Activated CD4-positive, alpha-beta T cell treated with anti-CD3 and anti-CD28 coated beads for 24 hours (primary cell): ENCODE results near the gene TACC2.

ENCODE experiments used
- DNase-seq, 2 donors: peaks; one replicate each; pipeline ENCODE4 v3.0.0-alpha.2; 2020; ENCODE audit warnings: low read depth in 2 of 2

Gene TACC2

GRCh38 chr10:122121059-122121458 is 132.1 kb downstream of the TACC2 start:
- no peak for DNase-seq

GRCh38 chr10:122122493-122122892 is 133.5 kb downstream of the TACC2 start:
- DNase-seq = no peak

DNA sequence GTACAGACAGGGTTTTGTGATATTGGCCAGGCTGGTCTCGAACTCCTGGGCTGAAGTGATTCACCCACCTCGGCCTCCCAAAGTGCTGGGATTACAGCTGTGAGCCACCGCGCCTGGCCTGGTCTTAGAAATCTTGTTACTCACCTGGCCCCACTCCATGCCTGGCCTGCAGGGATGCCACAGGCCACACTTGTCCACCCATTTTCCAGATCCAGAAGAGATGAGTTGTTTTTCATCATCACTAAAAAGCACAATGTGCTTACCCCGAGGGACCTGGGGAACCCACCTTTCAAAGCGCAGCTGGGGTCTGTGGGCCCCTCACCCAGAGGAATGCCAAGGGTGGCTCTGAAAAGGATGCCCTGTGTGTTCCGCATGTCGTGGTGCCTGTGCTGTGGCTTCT is 134.2 kb downstream of the TACC2 start:
- DNase-seq = no peak

GRCh38 chr10:122124342-122124741 is 135.4 kb downstream of the TACC2 start:
- DNase-seq = no peak

DNA sequence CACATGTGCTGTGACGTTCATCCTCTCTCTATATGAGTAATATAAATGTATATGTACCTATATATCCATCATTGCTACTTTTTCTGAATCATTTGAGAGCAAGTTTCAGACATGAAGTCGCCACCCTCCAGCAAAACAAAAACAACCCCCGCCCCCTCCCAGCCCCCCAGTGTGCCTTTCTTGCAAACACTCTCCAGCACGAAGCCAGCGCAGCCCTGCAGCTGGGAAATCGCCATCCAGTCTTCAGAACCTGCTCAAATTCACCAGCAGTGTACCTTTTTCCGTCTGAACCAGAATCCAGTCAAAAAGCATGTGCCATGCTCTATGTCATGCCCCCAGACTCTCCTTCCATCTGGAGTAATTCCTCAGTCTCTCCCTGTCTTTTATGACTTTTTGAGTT is 135.8 kb downstream of the TACC2 start:
- no peak for DNase-seq

DNA sequence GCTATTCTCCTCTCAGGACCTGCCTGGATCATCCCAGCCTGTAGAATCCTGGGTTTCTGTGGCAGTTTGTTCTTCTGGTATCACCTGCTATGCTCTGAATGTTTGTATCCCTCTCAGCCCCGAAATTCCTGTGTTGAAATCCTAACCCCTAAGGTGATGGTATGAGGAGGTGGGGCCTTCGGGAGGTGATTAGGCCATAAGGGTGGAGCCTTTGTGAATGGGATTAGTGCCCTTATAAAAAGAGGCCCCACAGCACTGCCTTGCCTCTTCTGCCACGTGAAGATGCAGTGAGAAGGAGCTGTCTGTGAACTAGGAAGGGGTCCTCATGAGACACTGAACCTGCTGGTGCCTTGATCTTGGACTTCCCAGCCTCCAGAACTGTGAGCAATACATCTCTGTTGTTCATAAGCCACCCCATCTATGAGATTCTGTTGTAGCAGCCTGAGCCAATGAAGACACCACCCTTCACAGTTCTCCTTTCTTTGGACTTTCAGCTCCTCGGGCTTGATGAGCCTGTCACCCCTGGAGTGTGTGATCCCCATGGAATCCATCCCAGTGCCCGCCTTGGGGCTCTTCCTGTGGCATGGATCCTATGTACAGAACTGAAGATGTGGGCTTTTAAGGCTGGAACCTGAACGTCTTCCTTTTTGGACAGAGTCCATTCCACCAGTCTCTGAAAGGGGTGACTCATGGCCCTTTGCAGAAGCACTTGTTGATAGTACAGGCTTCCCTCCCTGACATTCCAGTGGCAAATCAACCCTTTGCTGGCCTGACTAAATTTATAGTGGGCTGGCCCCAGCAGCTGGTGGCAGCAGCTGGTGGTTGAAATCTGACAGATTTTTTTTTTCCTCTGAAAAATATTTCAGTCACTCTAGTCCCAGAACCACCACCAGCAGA is 138.0 kb downstream of the TACC2 start:
- no peak for DNase-seq

- DNase-seq = no peak
These were observed 139.0 kb downstream of the TACC2 start for GRCh38 chr10:122127943-122128342.

DNA sequence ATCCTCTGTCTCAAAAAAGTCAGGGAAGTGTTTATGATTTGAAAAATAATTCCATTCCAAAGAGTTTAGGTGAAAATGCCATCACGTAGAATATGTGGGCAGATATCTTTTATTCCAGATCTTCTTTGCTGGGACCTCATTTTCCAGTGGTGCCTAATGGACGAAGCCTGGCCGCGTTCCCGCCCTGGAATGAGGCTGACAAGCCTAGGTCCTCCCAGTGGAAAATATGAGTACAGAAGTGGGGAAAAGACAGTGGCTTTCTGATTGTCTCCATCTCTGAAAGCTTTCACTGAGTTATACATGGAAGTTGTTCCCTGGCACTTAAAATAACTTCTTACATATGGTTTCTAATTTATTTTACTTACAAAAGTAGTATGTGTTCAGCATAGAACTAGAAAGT is 139.4 kb downstream of the TACC2 start:
- no peak for DNase-seq

GRCh38 chr10:122130474-122131110 is 141.6 kb downstream of the TACC2 start:
- DNase-seq = no peak

- DNase-seq = no peak
These were observed 143.4 kb downstream of the TACC2 start for GRCh38 chr10:122132331-122132755.

GRCh38 chr10:122132882-122133565 is 144.1 kb downstream of the TACC2 start:
- no peak for DNase-seq

- no peak for DNase-seq
These were observed 146.5 kb downstream of the TACC2 start for GRCh38 chr10:122135251-122136025.

DNA sequence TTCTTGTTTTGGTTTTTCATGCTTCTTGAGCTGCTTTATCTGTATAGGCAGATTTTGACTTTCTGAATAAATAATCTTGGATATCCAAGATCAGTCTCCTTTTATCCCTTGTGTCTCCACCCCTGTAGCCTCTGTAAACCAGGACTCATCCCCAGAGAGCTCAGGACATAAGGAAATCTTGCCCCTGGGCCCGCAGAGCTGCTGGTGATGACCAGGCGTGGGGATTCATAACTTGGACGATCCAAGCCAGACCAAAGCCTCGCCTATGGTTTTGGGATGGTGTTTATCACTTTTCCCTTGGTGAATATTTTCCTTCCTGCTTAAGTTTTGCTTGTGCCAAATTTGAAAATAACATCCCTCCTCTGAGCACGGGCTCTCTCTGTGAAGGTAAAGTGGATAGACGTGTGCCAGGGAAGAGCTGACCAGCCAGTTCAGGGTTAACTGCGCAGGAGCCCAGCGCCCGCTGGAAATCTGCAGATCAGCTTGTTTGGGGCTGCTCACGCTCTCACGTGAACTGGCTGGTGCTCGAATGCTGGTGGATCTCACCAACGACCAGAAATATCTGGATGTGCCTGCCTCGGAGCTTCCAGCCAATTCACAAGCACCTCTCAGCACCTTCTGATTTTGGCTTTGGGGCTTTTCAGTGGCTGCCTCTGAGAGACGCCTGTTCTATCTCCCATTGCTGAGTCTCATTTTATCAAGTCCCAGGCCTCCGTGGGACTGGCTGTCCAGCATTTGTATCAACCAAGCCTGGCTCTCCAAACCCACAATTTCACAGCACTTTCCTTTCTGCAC is 150.1 kb downstream of the TACC2 start:
- DNase-seq = no peak

DNA sequence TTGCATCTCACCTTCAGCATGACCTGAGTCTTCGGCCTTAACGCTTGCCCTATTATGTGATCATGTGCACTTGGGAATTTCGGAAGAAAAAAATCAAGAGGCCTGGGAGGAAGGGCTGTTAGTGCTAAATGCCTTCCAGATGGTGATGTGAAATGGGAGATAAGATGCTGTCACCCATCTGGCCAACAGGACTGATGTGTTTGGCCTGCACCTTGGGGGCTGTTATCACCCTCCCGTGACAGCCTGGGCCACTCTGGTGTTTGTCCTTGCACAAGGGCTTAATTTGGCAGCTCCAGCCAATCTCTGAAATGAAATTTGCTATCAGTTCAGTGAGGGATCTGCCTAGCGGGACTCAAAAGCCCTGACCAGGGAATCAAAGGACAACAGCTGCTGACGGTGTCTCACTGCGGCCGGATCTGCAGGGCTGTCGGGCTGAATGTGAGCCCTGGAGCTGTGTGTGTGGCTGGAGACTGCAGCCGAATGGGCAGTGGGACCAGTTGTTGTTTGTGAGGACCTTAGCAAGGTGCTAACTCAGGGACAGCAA is 150.7 kb downstream of the TACC2 start:
- no peak for DNase-seq

DNA sequence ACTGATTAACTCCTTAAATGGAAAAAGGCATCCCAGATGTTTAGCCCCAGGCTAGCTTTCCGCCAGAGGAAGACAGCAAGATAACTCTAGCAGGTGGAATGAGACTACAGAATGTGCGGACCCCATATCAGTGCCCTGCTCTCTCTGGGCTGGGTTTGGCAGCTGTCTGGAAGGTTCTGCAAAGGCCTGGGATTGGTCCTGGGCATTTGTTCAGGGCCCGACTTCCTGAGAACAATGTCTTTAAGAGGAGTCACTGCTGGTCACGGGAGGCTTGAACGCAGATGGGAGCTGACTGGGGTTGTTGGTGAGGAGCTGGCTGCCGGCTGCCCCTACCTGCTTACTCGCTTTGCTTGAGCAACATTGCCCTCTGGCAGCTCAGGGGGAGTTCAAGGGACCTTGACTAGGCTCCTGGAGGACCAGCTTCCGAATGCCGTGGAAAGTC is 151.5 kb downstream of the TACC2 start:
- DNase-seq = no peak

- DNase-seq = no peak
These were observed 152.1 kb downstream of the TACC2 start for GRCh38 chr10:122140941-122141623.

DNA sequence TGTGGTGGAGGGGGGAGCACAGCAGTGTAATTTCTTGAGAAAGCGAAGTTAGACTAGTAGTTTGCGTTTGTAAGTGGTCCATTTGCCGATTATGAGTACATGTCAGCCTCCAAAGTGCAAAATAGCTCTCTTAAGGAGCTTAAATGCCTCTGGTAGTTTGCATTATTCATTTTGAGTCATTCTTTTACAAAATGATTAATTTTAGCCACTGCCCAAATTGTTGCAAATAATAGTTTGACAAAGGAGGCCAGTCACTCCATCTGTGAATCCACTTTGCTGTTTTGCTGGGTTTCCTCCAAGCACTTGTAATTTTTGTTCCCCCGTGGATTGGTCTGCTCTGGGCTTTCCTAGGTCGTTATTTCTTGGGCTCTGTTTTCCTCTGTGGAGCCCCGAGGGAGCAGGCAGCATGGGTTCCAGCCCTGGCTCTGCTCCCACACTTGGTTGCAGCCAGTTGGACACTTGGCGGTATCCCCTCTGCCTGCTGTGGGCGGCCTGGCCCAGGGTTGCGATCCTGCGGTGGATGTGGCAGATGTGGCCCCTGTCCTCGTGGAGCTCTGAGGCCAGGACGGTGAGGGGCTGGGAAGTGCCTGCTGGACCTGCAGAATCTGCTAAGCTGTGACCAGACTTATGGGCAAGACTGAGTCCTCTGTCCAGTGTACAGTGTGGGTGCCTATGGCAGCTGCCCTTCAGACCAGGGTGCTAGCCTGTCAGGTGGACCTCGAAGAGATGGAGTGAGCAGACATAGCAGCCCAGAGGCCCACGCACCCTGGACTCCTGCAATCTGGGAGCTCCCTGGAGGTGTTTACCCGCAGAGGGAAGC is 153.1 kb downstream of the TACC2 start:
- no peak for DNase-seq

GRCh38 chr10:122142641-122143237 is 153.8 kb downstream of the TACC2 start:
- DNase-seq = peak in 1 of 2 donors; percentile 31
